ENCODE data around the gene VENTX.

DNA sequence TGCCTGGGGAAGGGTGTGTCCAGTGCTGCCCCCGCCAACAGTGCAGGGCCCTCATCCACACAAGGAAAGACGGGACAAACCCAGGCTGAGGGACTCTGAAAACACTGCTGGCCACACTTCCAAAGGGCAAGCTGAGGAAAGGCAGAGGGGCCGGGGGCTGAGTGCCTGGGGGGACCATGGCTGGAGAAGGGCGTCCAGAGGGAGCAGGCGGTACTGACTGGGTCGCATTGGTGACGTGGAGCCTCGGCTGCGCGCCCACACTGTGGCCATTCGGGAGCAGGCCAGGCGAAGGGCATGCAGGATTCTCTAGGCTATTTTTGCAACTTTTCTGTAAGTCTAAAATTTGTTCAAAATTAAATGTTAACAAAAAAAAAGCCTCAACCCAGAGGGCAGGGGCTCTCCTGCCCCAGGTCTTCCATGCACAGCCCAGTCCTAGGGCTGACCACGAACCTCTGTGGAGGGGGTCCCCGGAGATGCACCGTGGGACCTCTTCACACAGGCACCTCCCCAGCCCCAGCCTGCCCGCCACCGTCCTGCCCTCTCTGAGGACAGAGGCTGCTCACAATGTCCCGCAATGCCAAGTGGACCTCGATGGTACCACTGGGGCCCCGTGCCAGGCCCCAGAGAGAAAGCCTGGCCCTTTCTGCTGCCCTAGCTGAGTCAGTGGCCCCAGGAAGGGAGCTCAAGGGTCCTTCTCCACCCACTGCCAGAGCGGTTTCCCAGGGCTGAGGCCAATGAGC is 28.6 kb downstream of the VENTX start:
- no peak for TF ChIP-seq POLR2A (IDR thresholded peaks at IDR 0.05)
- TF ChIP-seq, protein P1, sequence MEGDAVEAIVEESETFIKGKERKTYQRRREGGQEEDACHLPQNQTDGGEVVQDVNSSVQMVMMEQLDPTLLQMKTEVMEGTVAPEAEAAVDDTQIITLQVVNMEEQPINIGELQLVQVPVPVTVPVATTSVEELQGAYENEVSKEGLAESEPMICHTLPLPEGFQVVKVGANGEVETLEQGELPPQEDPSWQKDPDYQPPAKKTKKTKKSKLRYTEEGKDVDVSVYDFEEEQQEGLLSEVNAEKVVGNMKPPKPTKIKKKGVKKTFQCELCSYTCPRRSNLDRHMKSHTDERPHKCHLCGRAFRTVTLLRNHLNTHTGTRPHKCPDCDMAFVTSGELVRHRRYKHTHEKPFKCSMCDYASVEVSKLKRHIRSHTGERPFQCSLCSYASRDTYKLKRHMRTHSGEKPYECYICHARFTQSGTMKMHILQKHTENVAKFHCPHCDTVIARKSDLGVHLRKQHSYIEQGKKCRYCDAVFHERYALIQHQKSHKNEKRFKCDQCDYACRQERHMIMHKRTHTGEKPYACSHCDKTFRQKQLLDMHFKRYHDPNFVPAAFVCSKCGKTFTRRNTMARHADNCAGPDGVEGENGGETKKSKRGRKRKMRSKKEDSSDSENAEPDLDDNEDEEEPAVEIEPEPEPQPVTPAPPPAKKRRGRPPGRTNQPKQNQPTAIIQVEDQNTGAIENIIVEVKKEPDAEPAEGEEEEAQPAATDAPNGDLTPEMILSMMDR (IDR thresholded peaks at IDR 0.05 in 4 of 5, conservative IDR thresholded peaks at IDR 0.05 in 1 of 5), result no peak

All from gastrocnemius medialis (tissue), 4 donors.